Natural killer cell (primary cell): ENCODE measurements around the gene VPS4B. TPM values are rescaled to one million over a fixed set of nuclear protein-coding genes. Genes with fewer than 3 reads are reported as not detected.

Experiments used
- ATAC-seq, 3 donors: fragments of 150-1000 bp in 2 of 3; fragments of 200-7000 bp in 1 of 3; cut with Tn5 transposase; 1 replicate in 1 of 3; 2 replicates in 2 of 3; pipeline ENCODE4 v1.10.0; 2021; ENCODE audit warnings: mild to moderate bottlenecking in 2 of 3, moderate library complexity in 2 of 3
- DNase-seq, 2 donors: peaks; one replicate each; pipeline versions ENCODE4 v3.0.0 to v3.0.0-alpha.2; 2013 to 2021; ENCODE audit warnings: mixed read lengths in 1 of 2
- H3K27ac ChIP-seq: one replicate; pipeline ENCODE4 v1.5.1; 2013; ENCODE audit warnings: mild to moderate bottlenecking, low read length
- H3K27me3 ChIP-seq: one replicate; pipeline ENCODE4 v1.6.1; 2013; ENCODE audit warnings: low read length; ENCODE audit not compliant: control insufficient read depth, insufficient read depth
- H3K36me3 ChIP-seq: one replicate; pipeline ENCODE4 v1.6.1; 2013; ENCODE audit warnings: low read length; ENCODE audit not compliant: control insufficient read depth, insufficient read depth
- H3K4me1 ChIP-seq: one replicate; pipeline ENCODE4 v1.6.1; 2013; ENCODE audit warnings: low read length; ENCODE audit not compliant: control insufficient read depth, insufficient read depth
- H3K4me3 ChIP-seq: one replicate; pipeline ENCODE4 v1.5.1; 2013; ENCODE audit warnings: low read length
- H3K9me3 ChIP-seq: one replicate; pipeline ENCODE4 v1.6.1; 2013; ENCODE audit warnings: low read length; ENCODE audit not compliant: control insufficient read depth, insufficient read depth
- H3K27ac Mint-ChIP-seq, 2 donors: one replicate each; pipeline ENCODE4 v1.8.0; 2022; ENCODE audit warnings: mild to moderate bottlenecking in 2 of 2, mixed read lengths in 2 of 2, moderate library complexity in 1 of 2
- H3K27me3 Mint-ChIP-seq, 2 donors: one replicate each; pipeline ENCODE4 v1.8.0; 2022; ENCODE audit warnings: low read depth in 2 of 2, mixed read lengths in 2 of 2
- H3K36me3 Mint-ChIP-seq: one replicate; pipeline ENCODE4 v1.8.0; 2022; ENCODE audit warnings: mixed read lengths
- H3K4me1 Mint-ChIP-seq, 2 donors: one replicate each; pipeline ENCODE4 v1.8.0; 2022; ENCODE audit warnings: mixed read lengths in 2 of 2
- H3K4me3 Mint-ChIP-seq: one replicate; pipeline ENCODE4 v1.8.0; 2022; ENCODE audit warnings: mild to moderate bottlenecking, moderate library complexity, mixed read lengths
- H3K9me3 Mint-ChIP-seq, 2 donors: one replicate each; pipeline ENCODE4 v1.8.0; 2022; ENCODE audit warnings: mixed read lengths in 2 of 2
- CTCF ChIP-seq: fragments of 200-600 bp; IDR thresholded peaks from one replicate; pipeline ENCODE4 v1.8.0; 2022; ENCODE audit warnings: antibody characterized with exemption
- WGBS: methylation state at CpG from one replicate; pipeline ENCODE4 v1.1.7; 2013; ENCODE audit warnings: missing lambda C conversion rate; ENCODE audit not compliant: insufficient coverage; 5-methylcytosine and 5-hydroxymethylcytosine counted together
- intact Hi-C: fragments of 100-400 bp; cut with micrococcal nuclease; formaldehyde crosslinking; loops from one replicate; pipeline ENCODE4 v1.14.2; 2022
- total RNA-seq, 4 donors: library from RNA; stranded (reverse); fragments of 120-200 nt in 1 of 4; gene quantifications; one replicate each; pipeline versions ENCODE4 v1.2.3 to v1.2.4, GENCODE V29; 2013 to 2022

VPS4B gene
- total RNA-seq, 3 donors from 2014 or later (not counting 1 experiment from before 2014, with no cell fraction given): 101 to 128 (median 107) TPM

- Histone ChIP-seq H3K27ac (no peak overlapping the region), H3K27me3 (no peaks in the 10 kb centered on the region), H3K36me3 (no peaks in the 10 kb centered on the region), H3K4me1 (no peaks in the 10 kb centered on the region), H3K9me3 (peaks cover 3% of the 10 kb centered on the region), H3K4me3 (no peak overlapping the region)
- TF ChIP-seq CTCF: no peak
- no peak for ATAC-seq
- WGBS: 92% methylated on average over 2 of the region's 2 CpGs
- H3K27me3 Mint-ChIP-seq: no peaks in the 10 kb centered on the region
- no peaks in the 10 kb centered on the region for H3K36me3 Mint-ChIP-seq
- peaks cover 7 to 9% of the 10 kb centered on the region in 2 donors for H3K4me1 Mint-ChIP-seq
- H3K27ac Mint-ChIP-seq: no peak overlapping the region
- intact Hi-C loops: no loop called here
- no peak for DNase-seq
- H3K9me3 Mint-ChIP-seq: peaks cover 0 to 3% of the 10 kb centered on the region in 2 donors
- no peak overlapping the region for H3K4me3 Mint-ChIP-seq
These were observed 44.8 kb downstream of the VPS4B start for GRCh38 chr18:63377275-63377980.

GRCh38 chr18:63376538-63376937, 45.7 kb downstream of the VPS4B start:
- ATAC-seq (no peak), DNase-seq (no peak)
- Histone ChIP-seq H3K4me3 (no peak overlapping the region), H3K4me1 (no peaks in the 10 kb centered on the region), H3K27me3 (no peaks in the 10 kb centered on the region), H3K36me3 (no peaks in the 10 kb centered on the region), H3K9me3 (peaks cover 3% of the 10 kb centered on the region), H3K27ac (no peak overlapping the region)
- no peak for TF ChIP-seq CTCF
- WGBS: 78% methylated on average over 2 of the region's 2 CpGs
- Mint-ChIP-seq H3K4me3 (no peak overlapping the region), H3K27me3 (no peaks in the 10 kb centered on the region), H3K9me3 (peaks cover 0 to 3% of the 10 kb centered on the region in 2 donors), H3K27ac (no peak overlapping the region), H3K36me3 (no peaks in the 10 kb centered on the region), H3K4me1 (peaks cover 7 to 9% of the 10 kb centered on the region in 2 donors)
- intact Hi-C loops: no loop called here

- Mint-ChIP-seq H3K9me3 (peaks cover 0 to 3% of the 10 kb centered on the region in 2 donors), H3K4me1 (peaks cover 7 to 9% of the 10 kb centered on the region in 2 donors), H3K36me3 (no peaks in the 10 kb centered on the region), H3K27ac (no peak overlapping the region), H3K27me3 (peaks cover 3 to 5% of the 10 kb centered on the region in 2 donors), H3K4me3 (no peak overlapping the region)
- 100% methylated on average over 1 of the region's 1 CpG for WGBS
- Histone ChIP-seq H3K4me1 (no peaks in the 10 kb centered on the region), H3K27ac (no peak overlapping the region), H3K9me3 (peaks cover 3% of the 10 kb centered on the region), H3K4me3 (no peak overlapping the region), H3K27me3 (no peaks in the 10 kb centered on the region), H3K36me3 (no peaks in the 10 kb centered on the region)
- TF ChIP-seq CTCF: no peak
- ATAC-seq: no peak
- DNase-seq: no peak
- intact Hi-C loops: no loop called here
These were observed 47.7 kb downstream of the VPS4B start for GRCh38 chr18:63374540-63374939.

- ATAC-seq (no peak), DNase-seq (no peak)
- H3K27me3 Mint-ChIP-seq: peaks cover 7 to 14% of the 10 kb centered on the region in 2 donors
- peaks cover 3% of the 10 kb centered on the region for H3K9me3 ChIP-seq
- no peaks in the 10 kb centered on the region for H3K27me3 ChIP-seq
- no peak overlapping the region for H3K27ac Mint-ChIP-seq
- intact Hi-C loops: no loop called here
- no peak overlapping the region for H3K4me3 ChIP-seq
- peaks cover 2% of the 10 kb centered on the region for H3K4me1 ChIP-seq
- WGBS: 89% methylated on average over 1 of the region's 1 CpG
- H3K4me3 Mint-ChIP-seq: no peak overlapping the region
- peaks cover 0 to 3% of the 10 kb centered on the region in 2 donors for H3K9me3 Mint-ChIP-seq
- H3K36me3 ChIP-seq: no peaks in the 10 kb centered on the region
- no peaks in the 10 kb centered on the region for H3K36me3 Mint-ChIP-seq
- no peak for TF ChIP-seq CTCF
- no peak overlapping the region for H3K27ac ChIP-seq
- peaks cover 9 to 10% of the 10 kb centered on the region in 2 donors for H3K4me1 Mint-ChIP-seq
These were observed 49.1 kb downstream of the VPS4B start for GRCh38 chr18:63373161-63373560.
